ENCODE data around the gene DAPK1. TPM values are rescaled to one million over a fixed set of nuclear protein-coding genes. Genes with fewer than 3 reads are reported as not detected.

DAPK1 gene
- total RNA-seq = 2.2 and 3.6 TPM in 2 replicates

DNA sequence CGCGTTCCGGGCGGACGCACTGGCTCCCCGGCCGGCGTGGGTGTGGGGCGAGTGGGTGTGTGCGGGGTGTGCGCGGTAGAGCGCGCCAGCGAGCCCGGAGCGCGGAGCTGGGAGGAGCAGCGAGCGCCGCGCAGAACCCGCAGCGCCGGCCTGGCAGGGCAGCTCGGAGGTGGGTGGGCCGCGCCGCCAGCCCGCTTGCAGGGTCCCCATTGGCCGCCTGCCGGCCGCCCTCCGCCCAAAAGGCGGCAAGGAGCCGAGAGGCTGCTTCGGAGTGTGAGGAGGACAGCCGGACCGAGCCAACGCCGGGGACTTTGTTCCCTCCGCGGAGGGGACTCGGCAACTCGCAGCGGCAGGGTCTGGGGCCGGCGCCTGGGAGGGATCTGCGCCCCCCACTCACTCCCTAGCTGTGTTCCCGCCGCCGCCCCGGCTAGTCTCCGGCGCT lies at the start of gene DAPK1:
TSS of gene DAPK1 (plus strand) at position 264 of the 442 bp plus-strand sequence. CDS start 1,211 bp downstream, outside the sequence.
- H3K4me3 Mint-ChIP-seq = peak within 1 kb of the TSS; percentile 61
- peak; percentile 60 for DNase-seq
- H3K9me3 Mint-ChIP-seq = no peaks in the 10 kb centered on the region
- intact Hi-C loops (cut with micrococcal nuclease) = no loop called here
- H3K36me3 Mint-ChIP-seq (ENCODE audit: low read depth) = no peaks in the 10 kb centered on the region
- peaks cover 57% of the 10 kb centered on the region for H3K27me3 Mint-ChIP-seq
- H3K27ac Mint-ChIP-seq = no peak within 1 kb of the TSS
- H3K4me1 Mint-ChIP-seq = peaks cover 10% of the 10 kb centered on the region

DNA sequence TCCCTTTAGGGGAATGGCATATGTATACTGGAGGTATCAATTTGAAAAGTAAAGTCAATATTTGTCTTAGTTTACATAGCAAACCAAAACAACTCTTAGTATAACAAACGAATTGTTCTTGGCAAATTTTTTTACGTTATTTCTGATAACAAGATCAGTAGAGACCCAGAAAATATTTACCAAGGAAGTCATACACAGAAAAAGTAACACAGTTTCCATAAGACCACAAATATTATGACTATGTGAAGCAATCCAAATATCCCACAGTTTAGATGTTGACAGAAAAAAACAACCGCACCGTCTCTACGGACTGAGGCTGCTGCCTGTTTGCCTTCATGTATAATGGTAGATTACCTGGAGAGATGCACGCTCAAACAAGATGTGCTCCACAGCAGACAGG lies 46.5 kb upstream of the DAPK1 start:
- Mint-ChIP-seq H3K4me3 (no peak overlapping the region), H3K27ac (no peak overlapping the region), H3K9me3 (peaks cover 14% of the 10 kb centered on the region), H3K27me3 (no peaks in the 10 kb centered on the region), H3K4me1 (no peaks in the 10 kb centered on the region), H3K36me3 (ENCODE audit: low read depth) (no peaks in the 10 kb centered on the region)
- no peak for DNase-seq
- intact Hi-C loops (cut with micrococcal nuclease) = no loop called here

DNA sequence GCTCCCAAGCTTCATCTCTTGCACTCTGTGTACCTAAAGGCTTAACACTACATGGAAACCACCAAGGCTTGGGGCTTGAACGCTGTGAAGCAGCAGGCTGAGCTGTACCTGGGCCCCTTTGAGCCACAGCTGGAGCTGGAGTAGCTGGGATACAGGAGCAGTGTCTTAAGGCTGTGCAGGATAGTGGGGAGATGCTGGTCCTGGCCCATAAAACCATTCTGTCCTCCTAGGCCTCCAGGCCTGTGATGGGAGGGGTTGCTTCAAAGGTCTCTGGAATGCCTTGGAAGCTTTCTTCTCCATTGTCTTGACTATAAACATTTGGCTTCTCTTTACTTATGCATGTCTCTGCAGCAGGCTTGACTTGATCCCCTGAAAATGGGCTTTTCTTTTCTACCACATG lies 42.3 kb upstream of the DAPK1 start:
- DNase-seq = no peak
- peaks cover 24% of the 10 kb centered on the region for H3K9me3 Mint-ChIP-seq
- no peaks in the 10 kb centered on the region for H3K27me3 Mint-ChIP-seq
- H3K4me1 Mint-ChIP-seq = no peaks in the 10 kb centered on the region
- no peaks in the 10 kb centered on the region for H3K36me3 Mint-ChIP-seq (ENCODE audit: low read depth)
- intact Hi-C loops (cut with micrococcal nuclease) = no loop called here
- no peak overlapping the region for H3K4me3 Mint-ChIP-seq
- H3K27ac Mint-ChIP-seq = no peak overlapping the region

DNA sequence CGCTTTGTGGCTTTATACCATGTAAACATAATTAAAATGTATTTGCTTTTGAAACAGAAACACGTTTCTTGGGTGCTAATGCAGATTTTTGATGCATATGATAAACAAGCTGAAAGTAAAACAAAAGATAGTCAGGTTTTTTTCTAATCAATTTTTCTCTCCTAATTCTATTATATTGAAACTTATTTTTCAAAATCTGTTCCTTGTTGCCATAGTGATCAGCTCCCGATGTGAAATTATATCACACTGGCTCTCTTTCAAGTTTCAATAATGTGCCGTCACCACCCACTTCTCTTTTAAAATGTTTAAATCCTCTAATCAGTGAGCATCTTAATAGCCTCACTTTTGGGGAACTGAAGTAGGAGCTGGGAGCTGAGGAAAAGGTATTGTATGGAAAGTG lies 36.4 kb upstream of the DAPK1 start:
- H3K4me1 Mint-ChIP-seq = peaks cover 8% of the 10 kb centered on the region
- no peak overlapping the region for H3K4me3 Mint-ChIP-seq
- H3K27ac Mint-ChIP-seq = no peak overlapping the region
- DNase-seq = no peak
- no peaks in the 10 kb centered on the region for H3K36me3 Mint-ChIP-seq (ENCODE audit: low read depth)
- H3K9me3 Mint-ChIP-seq = peaks cover 9% of the 10 kb centered on the region
- H3K27me3 Mint-ChIP-seq = no peaks in the 10 kb centered on the region
- intact Hi-C loops (cut with micrococcal nuclease) = loop anchor here (5.0 kb wide), 1 partner anchor 89 kb away; no protein-coding TSS in a partner anchor

DNA sequence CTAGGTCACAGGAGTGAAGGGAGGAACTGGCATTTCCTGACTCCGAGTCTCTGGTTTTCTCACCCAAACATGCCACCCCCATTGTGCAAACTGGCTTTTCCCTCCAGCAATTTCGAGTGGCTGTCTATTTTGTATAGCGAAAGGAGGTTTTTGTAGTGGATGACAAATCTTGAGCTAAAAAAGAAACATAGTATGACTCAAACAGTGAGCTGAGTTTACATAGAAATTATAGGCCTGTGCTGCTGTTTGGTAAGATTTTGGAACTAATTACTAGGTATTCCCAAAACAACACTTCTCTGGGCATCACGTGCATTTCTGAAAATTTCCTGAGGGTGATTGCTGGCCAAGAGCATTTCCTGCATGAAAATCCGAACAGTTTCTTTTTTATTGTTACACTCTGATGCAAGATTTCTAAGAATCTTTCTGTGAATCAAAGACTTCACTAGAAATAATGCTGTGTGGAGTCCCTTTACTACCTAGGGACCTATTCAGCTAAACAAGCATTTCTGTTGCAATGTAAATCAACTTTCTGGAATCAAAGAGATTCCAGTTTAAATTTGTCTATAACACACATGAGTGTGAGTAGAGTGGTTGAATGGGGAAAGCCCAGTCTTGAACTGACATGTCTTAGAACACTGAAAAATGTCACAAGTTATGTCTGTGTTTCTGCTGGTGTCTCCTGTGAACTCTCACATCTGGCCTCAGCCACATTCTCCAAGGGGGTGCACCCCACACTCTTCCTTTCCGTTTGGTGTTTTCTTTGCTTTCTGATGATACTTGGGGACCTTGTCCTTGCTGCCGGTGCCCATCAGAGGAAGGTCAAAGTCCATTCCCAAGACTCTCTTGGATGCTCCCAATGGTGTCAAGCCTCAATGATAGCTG lies 33.3 kb upstream of the DAPK1 start:
- no peak overlapping the region for H3K4me3 Mint-ChIP-seq
- no peaks in the 10 kb centered on the region for H3K27me3 Mint-ChIP-seq
- no peaks in the 10 kb centered on the region for H3K36me3 Mint-ChIP-seq (ENCODE audit: low read depth)
- H3K9me3 Mint-ChIP-seq = no peaks in the 10 kb centered on the region
- intact Hi-C loops (cut with micrococcal nuclease) = loop anchor here (1.0 to 5.0 kb wide), 3 partner anchors 35 to 92 kb away; no protein-coding TSS in a partner anchor
- H3K27ac Mint-ChIP-seq = peak overlapping the region; percentile 71
- peak; percentile 58 for DNase-seq
- peaks cover 8% of the 10 kb centered on the region for H3K4me1 Mint-ChIP-seq

DNA sequence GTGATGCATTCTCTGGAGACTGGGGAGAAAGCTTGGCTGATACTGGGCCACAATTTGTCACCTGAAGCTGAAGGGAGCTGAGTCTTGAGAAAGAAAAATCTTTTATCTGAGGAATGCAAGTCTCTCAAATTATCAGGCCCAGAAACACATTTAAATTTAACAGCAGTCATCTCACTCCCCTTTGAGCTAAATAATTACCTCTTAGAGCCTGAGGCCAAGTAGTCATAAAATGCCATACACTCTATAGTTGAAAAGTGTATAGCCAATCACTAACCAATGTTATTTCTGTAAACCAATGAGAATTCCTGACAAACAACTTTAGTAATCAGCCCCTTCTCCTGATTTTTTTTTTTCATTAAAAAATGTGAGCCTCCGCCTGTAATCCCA lies 32.7 kb upstream of the DAPK1 start:
- H3K27ac Mint-ChIP-seq = peak overlapping the region; percentile 71
- intact Hi-C loops (cut with micrococcal nuclease) = loop anchor here (1.0 to 5.0 kb wide), 3 partner anchors 34 to 93 kb away; no protein-coding TSS in a partner anchor
- no peak for DNase-seq

DNA sequence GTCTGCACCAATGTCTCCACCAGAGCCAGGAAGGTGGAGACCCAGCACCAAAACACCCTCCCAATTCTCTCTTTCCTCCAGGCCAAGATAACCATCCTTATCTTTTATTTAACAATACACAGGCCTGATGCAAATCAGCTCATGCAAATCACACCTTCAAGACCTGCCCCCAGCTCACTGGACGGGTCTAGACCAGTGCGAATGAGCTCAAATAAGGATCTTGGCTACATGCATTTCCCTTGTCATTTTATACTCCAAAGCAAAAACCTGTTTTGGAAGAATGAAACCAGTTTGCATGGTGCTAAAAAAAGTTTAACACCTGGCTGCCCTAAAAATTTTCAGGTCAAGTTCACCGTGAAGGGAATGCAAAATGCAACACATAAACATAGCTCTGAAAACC lies 31.9 kb upstream of the DAPK1 start:
- Mint-ChIP-seq H3K4me3 (no peak overlapping the region), H3K9me3 (no peaks in the 10 kb centered on the region), H3K36me3 (ENCODE audit: low read depth) (no peaks in the 10 kb centered on the region), H3K4me1 (peaks cover 8% of the 10 kb centered on the region), H3K27me3 (no peaks in the 10 kb centered on the region), H3K27ac (no peak overlapping the region)
- intact Hi-C loops (cut with micrococcal nuclease) = no loop called here
- DNase-seq = no peak

More for the DNA sequence above, 32.7 kb upstream of the DAPK1 start:
- Mint-ChIP-seq H3K4me3 (no peak overlapping the region), H3K4me1 (peaks cover 8% of the 10 kb centered on the region), H3K9me3 (no peaks in the 10 kb centered on the region), H3K27me3 (no peaks in the 10 kb centered on the region), H3K36me3 (ENCODE audit: low read depth) (no peaks in the 10 kb centered on the region)

DNA sequence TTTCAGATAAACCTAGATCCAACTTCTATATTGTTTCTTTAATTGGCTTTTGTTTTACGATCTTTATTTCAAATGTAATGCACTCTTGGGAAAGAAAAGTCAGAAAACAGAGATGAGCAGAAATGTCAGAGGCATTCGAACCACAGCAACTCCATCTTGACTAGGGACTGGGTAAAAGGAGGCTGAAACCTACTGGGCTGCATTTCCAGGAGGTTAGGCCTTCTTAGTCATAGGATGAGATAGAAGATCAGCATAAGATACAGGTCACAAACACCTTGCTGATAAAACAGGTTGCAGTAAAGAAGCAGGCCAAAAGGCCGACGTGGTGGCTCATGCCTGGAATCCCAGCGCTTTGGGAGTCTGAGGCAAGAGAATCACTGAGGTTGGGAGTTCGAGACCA lies 30.5 kb upstream of the DAPK1 start:
- no peak overlapping the region for H3K27ac Mint-ChIP-seq
- intact Hi-C loops (cut with micrococcal nuclease) = no loop called here
- no peaks in the 10 kb centered on the region for H3K27me3 Mint-ChIP-seq
- H3K4me1 Mint-ChIP-seq = peaks cover 8% of the 10 kb centered on the region
- H3K36me3 Mint-ChIP-seq (ENCODE audit: low read depth) = no peaks in the 10 kb centered on the region
- no peaks in the 10 kb centered on the region for H3K9me3 Mint-ChIP-seq
- H3K4me3 Mint-ChIP-seq = no peak overlapping the region
- no peak for DNase-seq

DNA sequence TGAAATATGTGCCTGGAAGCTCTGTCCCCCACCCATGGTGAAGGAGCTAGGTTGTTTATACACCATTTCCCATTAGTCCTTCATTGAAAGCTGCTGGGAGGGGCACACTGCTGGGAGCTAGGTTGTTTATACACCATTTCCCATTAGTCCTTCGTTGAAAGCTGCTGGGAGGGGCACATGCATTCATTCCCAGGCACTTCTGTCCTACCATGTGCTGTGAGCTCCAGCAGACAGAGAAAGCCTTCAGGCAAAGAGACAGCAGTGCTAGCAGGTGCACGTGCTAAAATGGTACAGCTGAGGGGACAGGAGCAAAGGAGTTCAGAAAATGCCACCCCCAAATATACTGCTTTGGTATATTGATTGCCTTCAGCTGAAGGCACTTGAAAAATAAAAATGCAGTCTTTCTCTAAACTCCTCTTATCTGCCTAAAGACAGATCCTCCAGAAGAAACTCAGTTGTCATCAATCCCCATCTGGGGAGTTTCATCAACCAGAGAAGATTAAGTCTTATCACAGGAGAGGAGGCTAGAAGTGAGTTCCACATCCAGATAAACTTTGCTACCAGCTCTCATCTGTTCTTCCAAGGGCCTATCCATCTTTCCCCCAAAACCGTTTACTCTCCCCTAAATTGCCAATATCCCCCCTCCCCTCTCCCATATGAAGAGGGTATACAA lies 27.7 kb upstream of the DAPK1 start:
- intact Hi-C loops (cut with micrococcal nuclease) = no loop called here
- Mint-ChIP-seq H3K4me3 (no peak overlapping the region), H3K27ac (no peak overlapping the region), H3K4me1 (peaks cover 2% of the 10 kb centered on the region), H3K27me3 (no peaks in the 10 kb centered on the region), H3K36me3 (ENCODE audit: low read depth) (no peaks in the 10 kb centered on the region), H3K9me3 (no peaks in the 10 kb centered on the region)
- DNase-seq = no peak

DNA sequence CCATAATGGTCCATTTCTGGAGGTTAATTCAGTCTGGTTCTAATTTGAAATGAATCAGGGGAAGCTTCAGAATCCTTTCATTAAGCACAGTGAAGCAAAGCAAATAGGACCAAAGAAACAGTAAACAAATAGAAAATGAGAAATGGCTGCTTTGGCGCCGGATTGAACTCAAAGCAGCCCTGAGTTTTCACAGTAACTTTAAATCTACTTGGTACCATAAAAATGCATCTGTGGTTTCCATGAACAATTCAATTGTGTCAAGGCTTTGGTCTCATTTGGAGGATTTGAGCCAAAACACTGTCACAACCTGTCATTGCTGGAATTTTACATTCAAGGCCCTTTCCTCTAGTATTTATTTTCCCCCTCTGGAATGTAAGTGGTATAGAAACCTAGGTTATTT lies 25.9 kb upstream of the DAPK1 start:
- no peaks in the 10 kb centered on the region for H3K27me3 Mint-ChIP-seq
- H3K9me3 Mint-ChIP-seq = no peaks in the 10 kb centered on the region
- no peaks in the 10 kb centered on the region for H3K4me1 Mint-ChIP-seq
- intact Hi-C loops (cut with micrococcal nuclease) = no loop called here
- DNase-seq = no peak
- no peak overlapping the region for H3K27ac Mint-ChIP-seq
- H3K4me3 Mint-ChIP-seq = no peak overlapping the region
- H3K36me3 Mint-ChIP-seq (ENCODE audit: low read depth) = no peaks in the 10 kb centered on the region

DNA sequence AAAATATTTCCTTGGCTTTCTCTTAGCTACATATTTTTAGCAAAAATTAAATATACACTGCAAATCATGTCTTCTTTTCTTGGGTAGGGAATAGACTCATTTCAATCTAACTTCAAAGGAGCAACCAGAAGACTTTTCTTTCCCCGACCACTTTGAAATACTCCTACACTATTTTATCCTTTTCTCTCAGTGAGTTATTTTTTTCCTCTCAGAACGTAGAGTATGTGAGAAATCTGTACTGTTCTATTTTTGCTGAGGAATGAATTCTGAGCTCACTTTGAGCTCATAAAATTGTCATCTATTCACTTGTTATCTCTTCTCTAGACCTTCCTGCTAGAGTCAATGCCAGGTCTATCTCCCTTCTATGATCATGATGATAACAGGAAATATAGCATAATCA lies 22.2 kb upstream of the DAPK1 start:
- intact Hi-C loops (cut with micrococcal nuclease) = no loop called here
- H3K27ac Mint-ChIP-seq = no peak overlapping the region
- no peaks in the 10 kb centered on the region for H3K27me3 Mint-ChIP-seq

DNA sequence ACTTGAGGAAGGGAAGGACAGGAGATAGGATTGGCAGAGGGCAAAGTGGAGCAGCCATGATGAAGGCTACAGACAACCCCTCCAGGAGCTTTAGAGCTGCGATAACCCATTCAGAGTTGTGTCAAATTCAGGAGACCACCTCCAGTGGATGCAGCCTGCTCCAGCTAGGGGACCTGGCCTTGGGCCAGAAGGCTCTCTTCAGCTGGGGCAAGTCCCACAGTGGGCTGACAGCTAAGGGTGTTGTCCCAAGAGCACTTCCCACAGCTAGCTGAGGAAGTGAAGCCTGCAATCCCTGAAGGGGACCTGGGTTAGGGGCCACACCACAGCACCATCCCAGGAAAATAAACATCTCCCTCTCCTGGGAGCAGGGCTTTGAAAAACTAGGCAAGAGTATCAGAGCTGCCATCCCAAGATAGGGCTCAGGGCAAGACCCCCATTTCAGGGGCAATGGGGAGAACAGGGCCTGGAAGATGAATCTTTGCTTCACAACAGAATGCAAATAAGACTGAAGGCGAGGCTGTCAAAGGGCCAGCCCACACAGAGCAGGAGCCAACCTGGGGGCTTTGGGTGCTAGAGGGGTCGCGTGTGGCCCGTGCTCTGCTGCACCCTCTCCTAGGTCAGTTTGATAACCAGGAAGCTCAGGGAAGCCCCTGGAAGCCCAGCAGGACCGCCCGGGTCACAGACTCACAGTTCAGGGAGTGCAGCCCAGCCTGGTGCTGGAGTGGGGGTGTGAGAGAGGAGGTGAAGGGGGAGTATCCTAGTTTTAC lies 19.3 kb upstream of the DAPK1 start:
- Mint-ChIP-seq H3K9me3 (no peaks in the 10 kb centered on the region), H3K4me1 (peaks cover 4% of the 10 kb centered on the region), H3K36me3 (ENCODE audit: low read depth) (no peaks in the 10 kb centered on the region), H3K27ac (no peak overlapping the region), H3K27me3 (no peaks in the 10 kb centered on the region), H3K4me3 (no peak overlapping the region)
- no peak for DNase-seq
- intact Hi-C loops (cut with micrococcal nuclease) = no loop called here

More for the DNA sequence above, 22.2 kb upstream of the DAPK1 start:
- Mint-ChIP-seq H3K36me3 (ENCODE audit: low read depth) (no peaks in the 10 kb centered on the region), H3K4me3 (no peak overlapping the region), H3K4me1 (peaks cover 4% of the 10 kb centered on the region), H3K9me3 (no peaks in the 10 kb centered on the region)
- no peak for DNase-seq

DNA sequence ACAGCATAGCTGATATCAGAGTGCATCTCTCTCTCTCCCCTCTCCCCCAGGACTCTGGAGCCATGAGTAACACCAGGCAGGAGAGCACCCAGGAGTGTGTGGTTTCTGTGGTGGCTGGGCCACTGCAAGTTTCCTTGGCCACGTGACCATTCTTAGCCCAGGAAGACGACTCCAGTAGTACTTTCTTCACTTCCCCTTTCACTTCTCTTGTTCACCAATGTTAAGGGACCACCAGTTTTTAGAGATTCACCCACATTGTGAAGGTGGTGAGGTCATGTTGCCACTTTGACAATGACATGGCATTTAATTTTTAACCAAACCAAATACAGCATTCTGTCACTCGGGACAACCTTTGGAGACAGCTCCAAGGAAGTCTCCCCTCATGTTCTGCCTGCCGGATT lies 17.9 kb upstream of the DAPK1 start:
- Mint-ChIP-seq H3K36me3 (ENCODE audit: low read depth) (no peaks in the 10 kb centered on the region), H3K27me3 (no peaks in the 10 kb centered on the region), H3K4me1 (peaks cover 4% of the 10 kb centered on the region), H3K9me3 (no peaks in the 10 kb centered on the region), H3K27ac (no peak overlapping the region), H3K4me3 (no peak overlapping the region)
- DNase-seq = no peak
- intact Hi-C loops (cut with micrococcal nuclease) = no loop called here
